ENCODE measurements around the gene PGS1.
"Not testable (repeated sequence)": the region's sequence is repeated elsewhere in the genome, so short reads cannot be mapped to it uniquely, and the experiment has no call there.

The PGS1 gene

GRCh38 chr17:78466109-78466785 lies 87.8 kb downstream of the PGS1 start:
- not testable (repeated sequence) for H3K27me3 ChIP-seq (ENCODE audit: low read depth, low read length); H3K9me3 ChIP-seq (ENCODE audit: control insufficient read depth in 1 of 2, low read length in 2 of 2); H3K4me1 ChIP-seq (ENCODE audit: control insufficient read depth in 1 of 2, insufficient read depth in 2 of 2, low read length in 2 of 2); H3K4me3 ChIP-seq (ENCODE audit: low read depth in 1 of 2, low read length in 2 of 2); H3K27ac ChIP-seq (ENCODE audit: low read length); H3K36me3 ChIP-seq (ENCODE audit: control insufficient read depth in 1 of 2, insufficient read depth in 2 of 2, low read length in 2 of 2)

DNA sequence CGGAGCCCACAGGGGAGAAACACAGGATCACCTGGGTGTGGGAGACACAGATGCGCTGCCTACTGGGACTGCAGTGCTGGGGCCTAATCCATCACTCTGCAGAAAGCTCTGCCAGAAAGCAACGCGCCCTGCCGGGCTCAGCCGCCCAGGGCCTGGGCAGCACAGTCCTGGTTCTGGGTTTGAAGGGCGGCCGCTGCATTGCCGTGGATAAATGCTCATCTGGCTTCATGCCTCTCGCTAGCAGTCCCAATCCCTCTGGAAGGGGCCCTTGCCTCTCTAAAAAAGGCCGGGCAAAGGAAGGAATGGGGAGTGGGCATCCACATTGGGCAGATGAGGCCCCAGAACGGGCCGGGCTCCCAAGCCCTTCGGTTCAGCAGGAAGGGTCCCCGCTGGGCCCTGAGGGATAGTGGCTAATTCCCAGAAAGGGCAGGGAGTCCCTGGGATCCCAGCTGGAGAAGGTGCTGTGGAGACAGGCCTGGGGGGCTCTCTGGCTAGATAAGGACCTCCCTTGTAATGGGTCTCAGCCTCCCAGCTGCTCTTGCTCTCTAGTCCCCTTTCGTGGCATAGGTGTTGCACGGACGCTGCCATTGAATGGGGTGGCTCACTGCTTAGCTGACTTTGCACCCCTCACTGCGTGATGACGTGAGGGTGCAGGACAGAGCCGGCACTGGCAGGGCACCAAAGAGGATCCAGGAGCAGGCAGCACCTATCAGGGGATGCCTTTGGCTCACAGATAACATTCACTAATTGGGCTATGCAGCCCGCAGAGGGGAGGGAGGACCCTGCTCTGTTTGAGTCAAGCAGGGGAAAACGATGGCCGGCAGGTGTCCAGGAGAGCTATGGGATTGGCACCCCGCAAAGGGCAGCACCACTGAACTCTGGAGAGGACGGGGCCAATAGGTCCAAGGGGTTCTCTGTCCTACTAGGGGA lies 88.6 kb downstream of the PGS1 start:
- Histone ChIP-seq H3K27me3 (ENCODE audit: low read depth, low read length) (no peaks in the 10 kb centered on the region), H3K27ac (ENCODE audit: low read length) (no peak overlapping the region), H3K4me1 (ENCODE audit: control insufficient read depth in 1 of 2, insufficient read depth in 2 of 2, low read length in 2 of 2) (no peaks in the 10 kb centered on the region), H3K4me3 (ENCODE audit: low read depth in 1 of 2, low read length in 2 of 2) (no peak overlapping the region), H3K9me3 (ENCODE audit: control insufficient read depth in 1 of 2, low read length in 2 of 2) (no peaks in the 10 kb centered on the region), H3K36me3 (ENCODE audit: control insufficient read depth in 1 of 2, insufficient read depth in 2 of 2, low read length in 2 of 2) (no peaks in the 10 kb centered on the region)

DNA sequence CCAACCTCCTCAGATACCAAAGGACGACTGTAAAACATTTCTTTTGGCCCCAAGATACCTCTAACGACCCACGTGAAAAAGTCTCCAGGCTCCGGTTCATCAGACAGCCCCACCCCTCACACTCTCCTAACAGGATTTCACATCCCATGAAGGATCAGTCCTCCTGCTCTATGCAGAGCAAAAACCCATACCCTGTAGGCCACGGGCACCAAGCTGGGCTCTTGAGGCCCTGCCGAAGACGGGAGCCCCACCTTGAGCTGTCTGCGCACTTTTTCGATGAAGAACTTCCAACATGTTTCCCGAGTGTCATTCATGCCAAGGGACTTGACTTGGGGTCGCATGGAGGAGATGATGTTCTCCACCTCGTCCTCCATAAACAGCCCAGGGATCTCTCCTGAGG lies 89.9 kb downstream of the PGS1 start:
- Histone ChIP-seq H3K9me3 (ENCODE audit: control insufficient read depth in 1 of 2, low read length in 2 of 2) (no peaks in the 10 kb centered on the region), H3K36me3 (ENCODE audit: control insufficient read depth in 1 of 2, insufficient read depth in 2 of 2, low read length in 2 of 2) (no peaks in the 10 kb centered on the region), H3K4me3 (ENCODE audit: low read depth in 1 of 2, low read length in 2 of 2) (no peak overlapping the region), H3K4me1 (ENCODE audit: control insufficient read depth in 1 of 2, insufficient read depth in 2 of 2, low read length in 2 of 2) (no peaks in the 10 kb centered on the region), H3K27me3 (ENCODE audit: low read depth, low read length) (no peaks in the 10 kb centered on the region), H3K27ac (ENCODE audit: low read length) (no peak overlapping the region)

- Histone ChIP-seq H3K9me3 (ENCODE audit: control insufficient read depth in 1 of 2, low read length in 2 of 2) (no peaks in the 10 kb centered on the region), H3K4me3 (ENCODE audit: low read depth in 1 of 2, low read length in 2 of 2) (no peak overlapping the region), H3K36me3 (ENCODE audit: control insufficient read depth in 1 of 2, insufficient read depth in 2 of 2, low read length in 2 of 2) (no peaks in the 10 kb centered on the region), H3K4me1 (ENCODE audit: control insufficient read depth in 1 of 2, insufficient read depth in 2 of 2, low read length in 2 of 2) (no peaks in the 10 kb centered on the region), H3K27me3 (ENCODE audit: low read depth, low read length) (no peaks in the 10 kb centered on the region), H3K27ac (ENCODE audit: low read length) (no peak overlapping the region)
Observed at GRCh38 chr17:78469443-78469842, 91.0 kb downstream of the PGS1 start.

DNA sequence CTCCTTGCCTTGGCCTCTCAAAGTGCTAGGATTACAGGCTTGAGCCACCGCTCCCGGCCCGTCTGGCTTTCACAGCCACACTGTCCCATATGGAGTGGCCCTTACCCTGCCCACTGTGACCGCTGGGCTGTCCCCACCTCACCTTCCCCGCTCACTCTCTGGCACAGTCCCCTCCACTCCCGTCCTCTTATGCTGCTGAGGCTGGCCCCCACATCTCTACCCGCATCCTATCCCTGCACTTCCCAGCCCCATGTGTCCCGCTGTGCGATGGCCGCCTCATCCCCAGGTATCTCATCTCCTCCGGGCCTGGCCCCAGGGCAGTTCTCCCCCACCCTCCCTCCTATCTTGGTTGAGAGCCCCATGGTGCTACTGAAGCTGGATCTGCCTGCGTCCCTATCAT lies 93.2 kb downstream of the PGS1 start:
- no peak overlapping the region for H3K4me3 ChIP-seq (ENCODE audit: low read depth in 1 of 2, low read length in 2 of 2)

GRCh38 chr17:78472035-78472905 lies 93.8 kb downstream of the PGS1 start:
- Histone ChIP-seq H3K27me3 (ENCODE audit: low read depth, low read length) (no peaks in the 10 kb centered on the region), H3K9me3 (ENCODE audit: control insufficient read depth in 1 of 2, low read length in 2 of 2) (no peaks in the 10 kb centered on the region), H3K36me3 (ENCODE audit: control insufficient read depth in 1 of 2, insufficient read depth in 2 of 2, low read length in 2 of 2) (no peaks in the 10 kb centered on the region)

More for the DNA sequence above, 93.2 kb downstream of the PGS1 start:
- Histone ChIP-seq H3K36me3 (ENCODE audit: control insufficient read depth in 1 of 2, insufficient read depth in 2 of 2, low read length in 2 of 2) (no peaks in the 10 kb centered on the region), H3K27me3 (ENCODE audit: low read depth, low read length) (no peaks in the 10 kb centered on the region), H3K27ac (ENCODE audit: low read length) (no peak overlapping the region), H3K4me1 (ENCODE audit: control insufficient read depth in 1 of 2, insufficient read depth in 2 of 2, low read length in 2 of 2) (no peaks in the 10 kb centered on the region), H3K9me3 (ENCODE audit: control insufficient read depth in 1 of 2, low read length in 2 of 2) (no peaks in the 10 kb centered on the region)

DNA sequence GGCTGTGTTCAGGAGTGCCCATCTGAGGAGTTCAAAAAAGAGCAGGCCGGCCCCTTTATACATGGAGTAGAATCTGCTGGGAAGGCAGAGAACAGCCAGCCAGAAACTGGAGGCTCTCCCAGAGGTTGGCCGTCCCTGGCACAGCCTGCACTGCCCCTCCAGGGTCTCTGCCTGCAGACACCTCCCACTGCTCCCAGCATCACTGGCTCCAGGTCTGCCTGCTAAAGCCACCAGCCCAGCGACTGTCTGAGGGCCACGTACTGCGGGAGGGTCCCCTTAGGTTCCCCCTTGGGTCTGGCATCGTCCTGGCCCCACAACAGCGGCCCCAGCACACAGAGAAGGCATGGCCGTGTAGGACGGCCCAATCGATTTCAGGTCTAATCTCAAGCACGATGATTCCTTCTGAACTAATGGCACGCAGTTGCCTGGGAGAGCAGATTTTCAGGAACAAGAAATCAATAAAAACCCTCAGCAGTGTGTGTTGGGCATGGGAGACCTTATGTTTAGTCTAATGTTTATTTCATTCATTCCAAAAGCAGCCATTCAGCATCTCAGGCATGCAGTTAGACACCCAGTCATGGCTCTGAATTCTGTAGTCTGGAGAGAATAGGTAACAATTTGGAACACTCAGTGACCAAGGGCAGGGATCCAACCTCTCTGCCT lies 95.6 kb downstream of the PGS1 start:
- Histone ChIP-seq H3K4me3 (ENCODE audit: low read depth in 1 of 2, low read length in 2 of 2) (no peak overlapping the region), H3K36me3 (ENCODE audit: control insufficient read depth in 1 of 2, insufficient read depth in 2 of 2, low read length in 2 of 2) (no peaks in the 10 kb centered on the region), H3K4me1 (ENCODE audit: control insufficient read depth in 1 of 2, insufficient read depth in 2 of 2, low read length in 2 of 2) (no peaks in the 10 kb centered on the region), H3K27me3 (ENCODE audit: low read depth, low read length) (no peaks in the 10 kb centered on the region), H3K9me3 (ENCODE audit: control insufficient read depth in 1 of 2, low read length in 2 of 2) (no peaks in the 10 kb centered on the region), H3K27ac (ENCODE audit: low read length) (no peak overlapping the region)

More at GRCh38 chr17:78472035-78472905, 93.8 kb downstream of the PGS1 start:
- Histone ChIP-seq H3K4me1 (ENCODE audit: control insufficient read depth in 1 of 2, insufficient read depth in 2 of 2, low read length in 2 of 2) (no peaks in the 10 kb centered on the region), H3K27ac (ENCODE audit: low read length) (no peak overlapping the region), H3K4me3 (ENCODE audit: low read depth in 1 of 2, low read length in 2 of 2) (no peak overlapping the region)
